Keratinocyte (primary cell): ENCODE results near the gene TBC1D19. TPM values are rescaled to one million over a fixed set of nuclear protein-coding genes. Genes with fewer than 3 reads are reported as not detected.
"Not testable (repeated sequence)": the region's sequence is repeated elsewhere in the genome, so short reads cannot be mapped to it uniquely, and the experiment has no call there.

Experiments
- DNase-seq: peaks from one replicate; pipeline ENCODE4 v3.0.0-alpha.2; 2011; ENCODE audit warnings: low read depth, missing footprints, low spot score
- FAIRE-seq: peaks from 2 replicates; lab custom pipeline; 2011; peaks lifted over from hg19 to GRCh38; lab: Jason Lieb, UNC
- H2AFZ ChIP-seq: 2 replicates; pipeline ENCODE4 v1.6.0; 2012; ENCODE audit warnings: low read length, control low read depth, inconsistent platforms; ENCODE audit not compliant: control insufficient read depth
- H3K27ac ChIP-seq: 2 replicates; pipeline ENCODE4 v1.5.1; 2011; ENCODE audit warnings: low read length; ENCODE audit not compliant: control insufficient read depth, insufficient read depth
- H3K27me3 ChIP-seq: 3 replicates; pipeline ENCODE4 v1.6.0; 2011; ENCODE audit warnings: low read length; ENCODE audit not compliant: control insufficient read depth, insufficient read depth; ENCODE audit errors: extremely low read depth
- H3K36me3 ChIP-seq, 2 experiments: 2 replicates in 1 of 2; 3 replicates in 1 of 2; pipeline ENCODE4 v1.5.1; 2011; ENCODE audit warnings: low read length in 2 of 2, mild to moderate bottlenecking in 1 of 2; ENCODE audit not compliant: control insufficient read depth in 2 of 2, insufficient read depth in 2 of 2; ENCODE audit errors: extremely low read depth in 1 of 2
- H3K4me1 ChIP-seq: 3 replicates; pipeline ENCODE4 v1.5.1; 2011; ENCODE audit warnings: low read length; ENCODE audit not compliant: control insufficient read depth, insufficient read depth; ENCODE audit errors: extremely low read depth
- H3K4me2 ChIP-seq: 3 replicates; pipeline ENCODE4 v1.6.0; 2011; ENCODE audit warnings: low read depth, low read length; ENCODE audit not compliant: control insufficient read depth, insufficient read depth; ENCODE audit errors: extremely low read depth
- H3K4me3 ChIP-seq, 3 experiments: fragments of 200-600 bp in 1 of 3; sonication (generic) in 1 of 3; 2 replicates in 2 of 3; 3 replicates in 1 of 3; pipeline ENCODE4 v1.5.1; 2011 to 2016; ENCODE audit warnings: low read length in 3 of 3, mild to moderate bottlenecking in 3 of 3, control low read depth in 2 of 3, inconsistent platforms in 1 of 3, low read depth in 1 of 3, mixed read lengths in 1 of 3, mixed run types in 1 of 3, moderate library complexity in 1 of 3; ENCODE audit not compliant: control insufficient read depth in 2 of 3, insufficient read depth in 2 of 3; ENCODE audit errors: extremely low read depth in 1 of 3
- H3K79me2 ChIP-seq: 2 replicates; pipeline ENCODE4 v1.6.0; 2012; ENCODE audit warnings: low read length; ENCODE audit not compliant: control insufficient read depth, insufficient read depth
- H3K9ac ChIP-seq: 3 replicates; pipeline ENCODE4 v1.6.0; 2011; ENCODE audit warnings: low read length; ENCODE audit not compliant: control insufficient read depth, insufficient read depth; ENCODE audit errors: extremely low read depth
- H3K9me1 ChIP-seq: 3 replicates; pipeline ENCODE4 v1.6.0; 2011; ENCODE audit warnings: low read length; ENCODE audit not compliant: control insufficient read depth, insufficient read depth; ENCODE audit errors: extremely low read depth
- H3K9me3 ChIP-seq: 2 replicates; pipeline ENCODE4 v1.5.1; 2012; ENCODE audit warnings: low read depth, low read length; ENCODE audit not compliant: control insufficient read depth
- H4K20me1 ChIP-seq: 3 replicates; pipeline ENCODE4 v1.6.0; 2011; ENCODE audit warnings: low read length; ENCODE audit not compliant: control insufficient read depth, insufficient read depth; ENCODE audit errors: extremely low read depth
- EZH2 ChIP-seq: IDR thresholded peaks from one replicate; pipeline ENCODE4 v1.6.1; 2012; ENCODE audit warnings: inconsistent platforms, mild to moderate bottlenecking, low read length, moderate library complexity
- dilution Hi-C: fragments of 300-500 bp; cut with MboI; formaldehyde crosslinking; loops from one replicate; pipeline ENCODE4 v1.7.0; 2020; ENCODE audit warnings: low sequenced_read_pairs; ENCODE audit not compliant: extremely low pct_ligation_motif_present
- polyA plus RNA-seq, 5 experiments: library from polyadenylated mRNA; depleted of rRNA in 3 of 5; stranded (reverse) in 3 of 5; stranded (forward) in 1 of 5; unstranded in 1 of 5; fragments of >200 nt; gene quantifications; 1 replicate in 1 of 5; 2 replicates in 3 of 5; 3 replicates in 1 of 5; pipeline versions ENCODE4 v1.2.1 to v1.2.3, GENCODE V29; 2011 to 2012; ENCODE audit warnings: missing spikeins in 2 of 5, low read depth in 1 of 5, low replicate concordance in 1 of 5
- TF ChIP-seq, protein P1 (sequence below), 3 experiments: IDR thresholded peaks in 1 of 3; conservative IDR thresholded peaks in 1 of 3; optimal IDR thresholded peaks in 1 of 3; 2 replicates in 2 of 3; 3 replicates in 1 of 3; pipeline versions ENCODE3 to v1.5.1; 2011; ENCODE audit warnings: low read length in 3 of 3, mild to moderate bottlenecking in 3 of 3, moderate library complexity in 2 of 3, control low read depth in 1 of 3, inconsistent platforms in 1 of 3; ENCODE audit not compliant: insufficient read depth in 2 of 3; ENCODE audit errors: extremely low read depth in 1 of 3

Gene TBC1D19
- polyA plus RNA-seq, 1 donor (not counting 4 experiments of a cell fraction or from before 2014, with no cell fraction given) = 11.3 TPM

DNA sequence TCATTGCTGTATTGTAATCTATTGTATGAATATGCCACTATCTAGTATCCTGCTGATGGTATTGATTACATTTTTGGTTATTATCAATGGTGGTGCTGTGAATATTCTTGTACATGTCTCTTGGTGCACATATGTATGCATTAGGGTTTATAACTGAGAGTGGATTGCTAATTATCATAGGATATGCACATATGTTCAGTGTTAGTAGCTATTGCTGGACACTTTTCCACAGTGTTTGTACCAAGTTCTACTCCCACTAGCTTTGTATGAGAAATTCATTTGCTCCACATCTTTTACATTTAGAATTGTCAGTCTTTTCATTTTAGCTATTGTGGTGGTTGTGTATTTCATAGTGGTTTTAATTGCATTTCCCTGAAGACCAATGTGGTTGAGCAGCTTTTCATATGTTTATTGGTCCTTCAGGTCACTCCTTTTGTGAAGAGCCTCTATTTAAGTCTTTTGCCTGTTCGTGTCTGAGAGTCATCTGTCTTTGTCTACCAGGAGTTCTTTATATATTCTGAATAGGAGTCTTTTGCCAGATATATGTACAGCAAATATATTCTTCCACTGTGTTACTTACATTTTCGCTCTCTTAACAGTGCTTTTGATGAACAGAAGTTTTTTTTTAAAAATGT is 87.1 kb downstream of the TBC1D19 start:
- Histone ChIP-seq H4K20me1 (no peaks in the 10 kb centered on the region), H3K9ac (no peak overlapping the region)
- dilution Hi-C loops = no loop called here

DNA sequence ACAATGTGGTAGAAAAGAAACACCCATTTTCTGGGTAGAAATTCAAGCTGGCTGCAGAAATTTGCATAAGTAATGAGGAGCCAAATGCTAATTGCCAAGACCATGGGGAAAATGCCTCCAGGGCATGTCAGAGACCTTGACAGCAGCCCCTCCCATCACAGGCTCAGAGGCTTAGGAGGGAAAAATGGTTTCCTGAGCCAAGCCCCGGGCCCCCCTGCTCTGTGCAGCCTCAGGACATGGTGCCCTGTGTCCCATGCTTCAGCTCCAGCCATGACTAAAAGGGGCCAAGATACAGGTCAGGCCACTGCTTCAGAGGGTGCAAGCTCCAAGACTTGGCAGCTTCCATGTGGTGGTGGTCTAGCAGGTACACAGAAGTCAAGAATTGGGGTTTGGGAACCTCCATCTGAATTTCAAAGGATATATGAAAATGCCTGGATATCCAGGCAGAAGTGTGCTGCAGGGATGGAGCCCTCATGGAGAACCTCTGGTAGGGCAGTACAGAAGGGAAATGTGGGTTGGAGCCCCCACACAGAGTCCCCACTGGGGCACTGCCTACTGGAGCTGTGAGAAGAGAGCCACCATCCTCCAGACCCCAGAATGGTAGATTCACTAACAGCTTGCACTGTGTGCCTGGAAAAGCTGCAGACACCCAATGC is 95.3 kb downstream of the TBC1D19 start:
- FAIRE-seq, H4K20me1 ChIP-seq, dilution Hi-C loops, H3K9me1 ChIP-seq, H3K9me3 ChIP-seq, H3K27me3 ChIP-seq, H3K9ac ChIP-seq, H3K36me3 ChIP-seq, DNase-seq, H2AFZ ChIP-seq, H3K79me2 ChIP-seq, H3K4me3 ChIP-seq, H3K4me1 ChIP-seq, H3K27ac ChIP-seq, H3K4me2 ChIP-seq: not testable (repeated sequence)

More for the DNA sequence above, 87.1 kb downstream of the TBC1D19 start:
- Histone ChIP-seq H3K27ac (no peak overlapping the region), H3K4me3 (no peak overlapping the region), H3K9me1 (no peaks in the 10 kb centered on the region), H2AFZ (no peak overlapping the region), H3K79me2 (no peaks in the 10 kb centered on the region), H3K36me3 (no peaks in the 10 kb centered on the region), H3K4me1 (no peaks in the 10 kb centered on the region), H3K27me3 (no peaks in the 10 kb centered on the region), H3K9me3 (no peaks in the 10 kb centered on the region), H3K4me2 (no peak overlapping the region)
- TF ChIP-seq, protein P1, sequence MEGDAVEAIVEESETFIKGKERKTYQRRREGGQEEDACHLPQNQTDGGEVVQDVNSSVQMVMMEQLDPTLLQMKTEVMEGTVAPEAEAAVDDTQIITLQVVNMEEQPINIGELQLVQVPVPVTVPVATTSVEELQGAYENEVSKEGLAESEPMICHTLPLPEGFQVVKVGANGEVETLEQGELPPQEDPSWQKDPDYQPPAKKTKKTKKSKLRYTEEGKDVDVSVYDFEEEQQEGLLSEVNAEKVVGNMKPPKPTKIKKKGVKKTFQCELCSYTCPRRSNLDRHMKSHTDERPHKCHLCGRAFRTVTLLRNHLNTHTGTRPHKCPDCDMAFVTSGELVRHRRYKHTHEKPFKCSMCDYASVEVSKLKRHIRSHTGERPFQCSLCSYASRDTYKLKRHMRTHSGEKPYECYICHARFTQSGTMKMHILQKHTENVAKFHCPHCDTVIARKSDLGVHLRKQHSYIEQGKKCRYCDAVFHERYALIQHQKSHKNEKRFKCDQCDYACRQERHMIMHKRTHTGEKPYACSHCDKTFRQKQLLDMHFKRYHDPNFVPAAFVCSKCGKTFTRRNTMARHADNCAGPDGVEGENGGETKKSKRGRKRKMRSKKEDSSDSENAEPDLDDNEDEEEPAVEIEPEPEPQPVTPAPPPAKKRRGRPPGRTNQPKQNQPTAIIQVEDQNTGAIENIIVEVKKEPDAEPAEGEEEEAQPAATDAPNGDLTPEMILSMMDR (optimal IDR thresholded peaks at IDR 0.05 in 1 of 3, IDR thresholded peaks at IDR 0.05 in 1 of 3, conservative IDR thresholded peaks at IDR 0.05 in 1 of 3; ENCODE audit: extremely low read depth in 1 of 3, insufficient read depth in 2 of 3, low read length in 3 of 3) = no peak
- TF ChIP-seq EZH2 = no peak
- FAIRE-seq = no peak
- no peak for DNase-seq
